ENCODE results near the gene NELFE. TPM values are rescaled to one million over a fixed set of nuclear protein-coding genes. Genes with fewer than 3 reads are reported as not detected.
A peak's percentile ranks its signal among the peaks of the same experiment; 100 is the strongest.
"Not testable (repeated sequence)": the region's sequence is repeated elsewhere in the genome, so short reads cannot be mapped to it uniquely, and the experiment has no call there.

NELFE gene
- total RNA-seq, 2 donors from 2014 or later = 88.9 to 94.0 TPM

GRCh38 chr6:31977816-31978431 is 19.2 kb upstream of the NELFE start:
- intact Hi-C loops (cut with DNase I) = no loop called here
- Histone ChIP-seq H3K27me3 (replicated peaks; ENCODE audit: insufficient read depth) (no peaks in the 10 kb centered on the region), H3K9me3 (no peaks in the 10 kb centered on the region), H3K36me3 (no peaks in the 10 kb centered on the region), H3K4me3 (no peak overlapping the region), H3K27ac (no peak overlapping the region), H3K4me1 (replicated peaks) (no peaks in the 10 kb centered on the region)
- no peak for DNase-seq (ENCODE audit: low spot score)
- 94% methylated on average over 12 of the region's 12 CpGs for WGBS
- TF ChIP-seq POLR2AphosphoS5 (IDR thresholded peaks at IDR 0.05) = no peak
- no peak for TF ChIP-seq CTCF (IDR thresholded peaks at IDR 0.05)
- no peak for TF ChIP-seq POLR2A (IDR thresholded peaks at IDR 0.05)

- no CpG with 5 or more reads among the region's 30 CpGs for WGBS
- intact Hi-C loops (cut with DNase I); H3K27me3 ChIP-seq (replicated peaks; ENCODE audit: insufficient read depth); H3K36me3 ChIP-seq; H3K9me3 ChIP-seq; H3K27ac ChIP-seq; DNase-seq (ENCODE audit: low spot score); H3K4me3 ChIP-seq; H3K4me1 ChIP-seq (replicated peaks): not testable (repeated sequence)
These were observed 17.3 kb upstream of the NELFE start for GRCh38 chr6:31976065-31976464.

GRCh38 chr6:31972709-31973350 is 14.1 kb upstream of the NELFE start:
- TF ChIP-seq CTCF (IDR thresholded peaks at IDR 0.05) = no peak
- TF ChIP-seq POLR2A (IDR thresholded peaks at IDR 0.05) = no peak
- no peak for TF ChIP-seq POLR2AphosphoS5 (IDR thresholded peaks at IDR 0.05)
- DNase-seq (ENCODE audit: low spot score) = no peak
- Histone ChIP-seq H3K36me3 (peaks cover 0 to 12% of the 10 kb centered on the region in 2 donors), H3K9me3 (no peaks in the 10 kb centered on the region), H3K27ac (peak overlapping the region; percentile 98 to 99), H3K4me1 (replicated peaks) (peaks cover 10% of the 10 kb centered on the region), H3K27me3 (replicated peaks; ENCODE audit: insufficient read depth) (no peaks in the 10 kb centered on the region), H3K4me3 (peak overlapping the region; percentile 64 to 75)
- 5% methylated on average over 16 of the region's 19 CpGs for WGBS
- intact Hi-C loops (cut with DNase I) = no loop called here

- H3K4me3 ChIP-seq = peak within 1 kb of the TSS; percentile 64 to 75
- intact Hi-C loops (cut with DNase I) = no loop called here
- H3K36me3 ChIP-seq = peaks cover 4 to 12% of the 10 kb centered on the region in 2 donors
- 0% methylated on average over 46 of the region's 62 CpGs for WGBS
- TF ChIP-seq POLR2AphosphoS5 (IDR thresholded peaks at IDR 0.05) (peak; percentile 94), CTCF (IDR thresholded peaks at IDR 0.05) (peak in 2 of 4 experiments; percentile 4 to 18), POLR2A (IDR thresholded peaks at IDR 0.05) (peak; percentile 48)
- peaks cover 10% of the 10 kb centered on the region for H3K4me1 ChIP-seq (replicated peaks)
- H3K9me3 ChIP-seq = no peaks in the 10 kb centered on the region
- no peaks in the 10 kb centered on the region for H3K27me3 ChIP-seq (replicated peaks; ENCODE audit: insufficient read depth)
- H3K27ac ChIP-seq = peak within 1 kb of the TSS; percentile 98 to 99
- peak; percentile 95 for DNase-seq (ENCODE audit: low spot score)
These were observed 13.4 kb upstream of the NELFE start, which contains the start of gene DXO for GRCh38 chr6:31971993-31972708. Gene DXO (minus strand): TSS chr6:31972138. CDS start chr6:31971675, 463 bp downstream.

- TF ChIP-seq POLR2AphosphoS5 (IDR thresholded peaks at IDR 0.05) (no peak), CTCF (IDR thresholded peaks at IDR 0.05) (no peak)
- Histone ChIP-seq H3K4me1 (replicated peaks) (peaks cover 10% of the 10 kb centered on the region), H3K27ac (peak overlapping the region; percentile 98 to 99), H3K4me3 (peak overlapping the region; percentile 64 to 75), H3K27me3 (replicated peaks; ENCODE audit: insufficient read depth) (no peaks in the 10 kb centered on the region), H3K36me3 (peaks cover 7 to 12% of the 10 kb centered on the region in 2 donors), H3K9me3 (no peaks in the 10 kb centered on the region)
- intact Hi-C loops (cut with DNase I) = no loop called here
- DNase-seq (ENCODE audit: low spot score) = no peak
- 22% methylated on average over 29 of the region's 29 CpGs for WGBS
These were observed 12.7 kb upstream of the NELFE start for GRCh38 chr6:31971279-31971992.
